AG04449 (cell line): ENCODE data around the gene IPO4.

ENCODE experiments used
- CTCF ChIA-PET: fragments of 350-600 bp; formaldehyde crosslinking; extraction: SDS; loops from one replicate; lab custom pipeline; 2021; ENCODE audit warnings: antibody characterized with exemption; lab: Yijun Ruan, JAX
- POLR2A ChIA-PET: fragments of 400-600, 350-600 bp; formaldehyde crosslinking; extraction: SDS; loops from one replicate; lab custom pipeline; 2020; ENCODE audit warnings: antibody characterized with exemption, inconsistent platforms; lab: Yijun Ruan, JAX
- DNase-seq: peaks from one replicate; pipeline ENCODE4 v3.0.0-alpha.2; 2010; ENCODE audit warnings: low read depth, low spot score
- H3K4me3 ChIP-seq: 2 replicates; pipeline ENCODE4 v1.5.1; 2011; ENCODE audit warnings: low read depth, mild to moderate bottlenecking, control low read depth, low read length
- TF ChIP-seq, protein P1 (sequence below): IDR thresholded peaks from one replicate; pipeline ENCODE4 v1.5.1; 2011; ENCODE audit warnings: mild to moderate bottlenecking, moderate library complexity, low read length, control low read depth, inconsistent platforms; ENCODE audit not compliant: insufficient read depth; ENCODE audit errors: missing control alignments

Gene IPO4

DNA sequence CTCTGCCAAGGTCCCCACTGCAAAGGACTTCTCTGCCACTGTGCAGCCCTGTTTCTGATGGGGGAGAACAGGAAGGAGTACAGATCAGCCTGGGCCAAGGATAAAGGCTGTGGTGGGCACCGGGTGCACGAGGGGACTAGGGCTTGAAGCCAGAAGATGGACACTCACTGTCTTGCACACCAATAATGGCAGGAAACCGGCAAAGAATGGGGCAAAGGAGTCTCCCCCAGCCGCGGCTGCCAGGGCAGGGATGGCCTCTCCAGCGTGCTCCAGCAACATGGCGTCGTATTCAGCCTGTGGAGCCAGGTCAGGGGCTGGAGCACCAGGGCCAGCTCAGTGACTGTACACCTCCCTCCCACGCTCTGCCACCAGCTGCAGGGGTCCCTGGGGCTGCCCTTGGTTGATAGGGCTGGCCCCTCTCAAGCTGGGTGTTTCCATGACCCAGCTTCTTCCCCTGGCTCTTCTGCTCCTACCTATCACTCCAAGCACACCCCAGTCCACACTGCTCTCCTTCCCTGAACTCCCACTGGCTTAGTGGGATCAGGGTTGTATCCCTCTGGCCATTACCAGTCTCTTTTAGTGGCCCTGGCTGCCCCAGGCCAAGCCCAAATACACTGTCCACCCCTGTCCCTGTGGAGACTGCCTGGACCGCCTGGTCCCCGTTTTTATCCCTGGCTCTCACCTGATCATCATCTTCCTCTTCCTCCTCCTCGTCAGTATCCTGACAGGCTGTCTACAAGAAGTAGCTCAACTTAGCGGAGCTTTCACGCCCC is 6.3 kb downstream of the IPO4 start:
- DNase-seq, result no peak
- ChIA-PET CTCF (interaction anchor here (1.1 to 7.5 kb wide), 2 partner anchors 21 to 115 kb away, joined by 4 to 60 read pairs; partner anchors contain the start of gene IRF9), POLR2A (interaction anchor here (0.9 kb wide), 1 partner anchor 9 kb away, joined by 4 read pairs; no protein-coding TSS in a partner anchor)
- no peak overlapping the region for H3K4me3 ChIP-seq
- TF ChIP-seq, protein P1, sequence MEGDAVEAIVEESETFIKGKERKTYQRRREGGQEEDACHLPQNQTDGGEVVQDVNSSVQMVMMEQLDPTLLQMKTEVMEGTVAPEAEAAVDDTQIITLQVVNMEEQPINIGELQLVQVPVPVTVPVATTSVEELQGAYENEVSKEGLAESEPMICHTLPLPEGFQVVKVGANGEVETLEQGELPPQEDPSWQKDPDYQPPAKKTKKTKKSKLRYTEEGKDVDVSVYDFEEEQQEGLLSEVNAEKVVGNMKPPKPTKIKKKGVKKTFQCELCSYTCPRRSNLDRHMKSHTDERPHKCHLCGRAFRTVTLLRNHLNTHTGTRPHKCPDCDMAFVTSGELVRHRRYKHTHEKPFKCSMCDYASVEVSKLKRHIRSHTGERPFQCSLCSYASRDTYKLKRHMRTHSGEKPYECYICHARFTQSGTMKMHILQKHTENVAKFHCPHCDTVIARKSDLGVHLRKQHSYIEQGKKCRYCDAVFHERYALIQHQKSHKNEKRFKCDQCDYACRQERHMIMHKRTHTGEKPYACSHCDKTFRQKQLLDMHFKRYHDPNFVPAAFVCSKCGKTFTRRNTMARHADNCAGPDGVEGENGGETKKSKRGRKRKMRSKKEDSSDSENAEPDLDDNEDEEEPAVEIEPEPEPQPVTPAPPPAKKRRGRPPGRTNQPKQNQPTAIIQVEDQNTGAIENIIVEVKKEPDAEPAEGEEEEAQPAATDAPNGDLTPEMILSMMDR, result no peak

DNA sequence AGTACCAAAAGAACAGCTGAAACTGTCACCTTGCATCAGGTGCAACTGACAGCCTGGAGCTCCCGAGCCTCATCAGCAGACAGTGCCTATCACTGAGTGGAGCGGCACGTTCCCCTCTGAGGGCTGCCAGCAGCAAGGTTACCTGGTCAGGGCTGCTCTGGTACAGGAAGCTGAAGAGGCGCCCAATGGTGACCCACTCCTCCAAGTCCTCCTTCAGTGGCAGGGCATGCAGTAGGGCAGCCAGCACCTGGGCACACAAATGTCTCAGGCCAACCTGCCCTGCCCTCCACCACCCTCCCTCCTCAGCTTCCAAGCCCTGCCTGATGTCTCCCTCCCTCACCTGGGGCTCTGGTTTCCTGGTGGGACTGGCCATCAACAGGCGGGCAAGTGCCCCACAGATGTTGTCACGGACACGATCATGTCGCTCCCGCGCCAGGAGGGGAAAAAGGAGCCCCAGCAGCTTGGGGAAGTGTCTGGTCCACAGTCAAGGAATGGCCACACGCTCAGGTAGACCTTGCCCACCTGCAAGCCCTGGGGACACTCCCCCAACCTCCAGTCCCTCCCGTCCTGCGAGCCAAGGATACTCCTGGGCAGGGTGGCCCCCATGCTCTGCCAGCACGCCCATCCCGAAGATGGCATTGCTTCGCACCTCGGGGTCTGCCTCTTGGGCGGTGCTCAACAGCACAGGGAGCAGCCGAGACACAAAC is 7.1 kb downstream of the IPO4 start:
- CTCF ChIA-PET, result interaction anchor here (1.0 to 3.3 kb wide), 3 partner anchors 21 to 123 kb away, joined by 3 to 18 read pairs (median 4); partner anchors contain the start of gene IRF9
- POLR2A ChIA-PET, result interaction anchor here (0.6 to 0.9 kb wide), 3 partner anchors 8 to 19 kb away, joined by 3 to 4 read pairs (median 4); partner anchors contain the start of gene TM9SF1
- TF ChIP-seq, protein P1, result no peak
- no peak for DNase-seq
- no peak overlapping the region for H3K4me3 ChIP-seq

DNA sequence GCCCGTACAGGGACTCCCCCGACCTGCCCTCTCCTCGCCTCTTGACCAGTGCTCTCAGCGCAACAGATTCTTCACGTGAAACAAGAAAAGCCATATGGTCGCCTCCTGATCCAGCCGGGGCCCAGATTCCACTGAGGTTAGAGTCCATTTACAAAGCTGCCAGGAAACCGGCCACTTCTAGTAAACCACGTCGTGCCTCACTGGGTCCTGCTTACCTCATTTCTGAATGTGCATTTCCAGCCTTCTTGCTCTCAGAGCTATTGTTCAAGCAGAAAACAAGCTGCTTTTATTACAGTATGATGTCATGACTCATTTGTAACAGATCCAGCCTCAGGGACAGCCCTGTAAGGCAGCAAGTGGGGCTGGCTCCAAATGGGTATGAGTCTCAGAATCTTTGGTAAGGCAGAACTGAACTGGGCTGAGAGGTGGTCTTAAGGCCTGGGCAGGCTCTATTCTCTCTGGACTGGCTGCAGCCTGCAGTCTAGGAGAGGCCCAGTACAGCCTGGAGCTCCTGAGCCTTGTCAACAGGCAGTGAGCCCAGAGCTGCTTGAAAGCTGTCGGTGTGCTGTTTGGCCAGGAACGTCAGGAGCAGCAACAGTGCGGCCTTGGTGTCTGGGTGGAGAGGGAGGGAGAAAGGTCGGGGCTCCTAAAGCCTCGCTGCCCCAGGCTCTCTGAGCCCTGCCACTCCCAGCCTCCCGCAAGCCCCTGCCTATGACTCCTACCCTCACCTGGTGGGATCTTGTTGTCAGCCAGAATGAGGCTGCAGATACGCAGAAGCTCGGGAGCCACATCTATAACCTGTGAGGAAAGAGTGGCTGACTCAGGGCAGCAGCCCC is 8.4 kb downstream of the IPO4 start:
- no peak overlapping the region for H3K4me3 ChIP-seq
- ChIA-PET CTCF (interaction anchor here (3.3 kb wide), 1 partner anchor 19 kb away, joined by 18 read pairs; the partner anchor contains the start of gene IRF9), POLR2A (interaction anchor here (0.8 kb wide), 1 partner anchor 16 kb away, joined by 4 read pairs; no protein-coding TSS in a partner anchor)
- TF ChIP-seq, protein P1, result no peak
- DNase-seq, result peak; percentile 21

DNA sequence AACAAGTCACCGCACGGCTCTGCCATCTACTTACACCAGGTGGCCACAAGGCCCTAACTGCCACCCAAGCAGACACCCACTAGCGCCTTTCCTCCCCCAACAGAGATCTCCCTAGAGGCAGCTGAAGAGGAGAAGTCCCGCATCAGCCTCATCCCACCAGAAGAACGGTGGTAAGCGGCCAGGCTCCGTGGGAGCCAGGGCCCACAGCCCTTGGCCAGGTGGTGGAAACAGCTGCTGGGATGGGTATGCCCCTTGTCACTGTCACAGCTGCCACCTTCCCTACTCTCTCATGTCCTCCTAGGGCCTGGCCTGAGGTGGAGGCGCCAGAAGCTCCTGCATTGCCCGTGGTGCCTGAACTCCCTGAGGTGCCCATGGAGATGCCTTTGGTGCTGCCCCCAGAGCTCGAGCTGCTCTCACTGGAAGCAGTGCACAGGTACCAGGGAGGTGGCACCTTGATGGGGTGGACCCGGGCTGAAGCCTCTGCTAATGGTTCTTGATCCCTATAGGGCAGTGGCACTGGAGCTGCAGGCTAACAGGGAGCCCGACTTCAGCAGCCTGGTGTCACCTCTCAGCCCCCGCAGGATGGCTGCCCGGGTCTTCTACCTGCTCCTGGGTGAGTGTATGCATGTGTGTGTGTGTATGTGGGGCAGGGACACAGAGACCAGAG is 9.2 kb downstream of the IPO4 start:
- CTCF ChIA-PET, result interaction anchor here (1.1 to 3.3 kb wide), 2 partner anchors 18 to 117 kb away, joined by 3 to 18 read pairs; partner anchors contain the start of gene IRF9

More for the DNA sequence above, 9.2 kb downstream of the IPO4 start:
- TF ChIP-seq, protein P1, result no peak
- H3K4me3 ChIP-seq, result no peak overlapping the region
- DNase-seq, result no peak
- POLR2A ChIA-PET, result interaction anchor here (0.8 kb wide), 1 partner anchor 16 kb away, joined by 4 read pairs; no protein-coding TSS in a partner anchor
